GM20000 (cell line): Measurements from ENCODE around the gene CYP4F2.

Source experiments
- DNase-seq: peaks from one replicate; pipeline ENCODE4 v3.0.0; 2012; ENCODE audit warnings: low spot score
- CTCF ChIP-seq: IDR thresholded peaks from 2 replicates; pipeline ENCODE4 v1.5.1; 2012; ENCODE audit warnings: mild to moderate bottlenecking, control low read depth; ENCODE audit errors: extremely low read depth, missing control alignments

The CYP4F2 gene

DNA sequence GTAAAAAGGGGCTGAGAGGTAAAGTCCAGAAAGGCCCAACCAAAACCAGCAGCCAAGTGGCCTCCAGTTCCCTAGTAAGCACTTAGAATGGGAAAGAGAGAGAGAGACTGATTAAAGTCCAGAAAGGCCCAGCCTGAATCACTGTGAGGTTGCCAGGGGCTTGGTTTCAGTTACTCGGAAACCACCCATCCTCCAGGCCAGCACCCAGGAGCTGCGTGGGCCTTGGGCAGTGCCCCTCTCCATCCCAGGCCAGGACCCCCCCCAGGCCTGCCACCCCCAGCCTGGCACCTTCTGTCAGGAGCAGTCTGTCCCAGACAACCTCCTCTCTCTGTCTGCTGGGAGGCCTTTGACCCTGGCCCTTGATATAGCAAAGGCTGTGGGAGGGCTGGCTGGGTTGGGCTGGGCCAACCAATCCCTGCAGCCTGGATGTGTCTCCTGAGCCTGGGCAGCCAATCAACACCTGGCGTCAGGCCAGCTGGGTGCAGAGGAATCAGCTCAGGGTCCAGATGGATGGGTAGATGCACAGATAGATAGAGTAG is at the start of gene CYP4F2:
Gene CYP4F2, minus strand, starts transcription at position 337 of the 539 bp plus-strand sequence. CDS start 463 bp downstream, outside the sequence.
- no peak for TF ChIP-seq CTCF
- no peak for DNase-seq

DNA sequence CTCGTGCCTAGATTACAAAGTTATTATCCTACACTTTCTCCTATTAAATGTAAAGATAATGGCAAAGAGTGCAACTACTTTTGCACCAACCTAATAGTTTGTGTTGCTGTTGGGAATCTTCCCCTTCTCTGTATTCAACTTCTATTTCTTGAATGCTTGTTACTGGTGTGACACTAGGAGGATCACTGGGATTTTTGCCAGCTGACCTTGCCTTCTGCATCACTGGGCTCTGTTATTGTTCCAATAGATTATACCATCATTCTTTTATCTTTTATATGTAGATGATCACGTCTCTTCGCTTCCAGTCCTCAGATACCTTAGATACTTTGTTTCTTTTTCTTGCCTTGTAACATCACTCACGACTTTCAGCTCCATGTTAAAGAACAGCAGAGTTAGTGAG is 47.4 kb upstream of the CYP4F2 start:
- DNase-seq, result no peak
- no peak for TF ChIP-seq CTCF

DNA sequence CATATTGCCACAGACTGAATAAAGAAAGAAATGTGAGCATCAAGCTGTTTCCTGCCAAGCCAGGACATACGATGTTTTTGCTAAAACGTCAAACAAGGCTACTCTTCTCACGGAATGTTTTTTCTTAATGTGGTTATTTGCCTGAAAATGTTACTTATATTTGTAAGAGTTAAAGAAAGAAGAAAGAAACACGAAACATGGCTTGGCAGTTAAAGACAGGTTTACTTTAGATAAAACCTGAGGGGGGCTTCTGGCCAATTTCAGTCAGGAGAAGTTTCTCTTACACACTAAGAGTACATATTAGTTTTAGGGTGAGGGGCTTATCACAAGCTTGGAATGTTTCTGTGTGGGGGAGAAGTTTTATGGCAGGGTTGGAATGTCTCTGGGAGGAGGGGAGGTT is 46.5 kb upstream of the CYP4F2 start:
- DNase-seq, result no peak
- no peak for TF ChIP-seq CTCF

- no peak for TF ChIP-seq CTCF
- no peak for DNase-seq
Measured at GRCh38 chr19:15937771-15938170, 39.9 kb upstream of the CYP4F2 start.

GRCh38 chr19:15936950-15937349 is 39.1 kb upstream of the CYP4F2 start:
- no peak for TF ChIP-seq CTCF
- no peak for DNase-seq

GRCh38 chr19:15936173-15936572 is 38.3 kb upstream of the CYP4F2 start:
- no peak for TF ChIP-seq CTCF

GRCh38 chr19:15935167-15935702 is 37.4 kb upstream of the CYP4F2 start:
- DNase-seq, result peak; percentile 2
- no peak for TF ChIP-seq CTCF

More at GRCh38 chr19:15936173-15936572, 38.3 kb upstream of the CYP4F2 start:
- no peak for DNase-seq
